Suprapubic skin (tissue), 4 donors: ENCODE measurements around the gene U2SURP. TPM values are rescaled to one million over a fixed set of nuclear protein-coding genes. Genes with fewer than 3 reads are reported as not detected.

ENCODE experiments used
- DNase-seq, 2 donors: peaks; one replicate each; pipeline ENCODE4 v3.0.0-alpha.2; 2019; ENCODE audit warnings: low spot score in 2 of 2
- H3K27ac ChIP-seq: fragments of 200-600 bp; sonication (generic); one replicate; pipeline ENCODE4 v1.5.1; 2019
- H3K27me3 ChIP-seq: fragments of 200-600 bp; sonication (generic); one replicate; pipeline ENCODE4 v1.5.1; 2019
- H3K36me3 ChIP-seq: fragments of 200-600 bp; sonication (generic); one replicate; pipeline ENCODE4 v1.5.1; 2019
- H3K4me1 ChIP-seq: fragments of 200-600 bp; sonication (generic); one replicate; pipeline ENCODE4 v1.5.1; 2019
- H3K4me3 ChIP-seq: fragments of 200-600 bp; sonication (generic); one replicate; pipeline ENCODE4 v1.5.1; 2019; ENCODE audit warnings: mild to moderate bottlenecking
- H3K9me3 ChIP-seq: fragments of 200-600 bp; sonication (generic); one replicate; pipeline ENCODE4 v1.5.1; 2019
- EP300 ChIP-seq: sonication (generic); formaldehyde crosslinking; IDR thresholded peaks from one replicate; pipeline ENCODE4 v1.6.1; 2017; ENCODE audit warnings: antibody characterized with exemption
- POLR2A ChIP-seq, 2 donors: fragments of 450-650 bp; IDR thresholded peaks; one replicate each; pipeline ENCODE4 v1.6.1; 2017; ENCODE audit warnings: antibody characterized with exemption in 2 of 2, mild to moderate bottlenecking in 2 of 2, moderate library complexity in 2 of 2
- POLR2AphosphoS5 ChIP-seq, 3 donors: sonication (generic); formaldehyde crosslinking; IDR thresholded peaks; one replicate each; pipeline ENCODE4 v1.6.1; 2017; ENCODE audit warnings: antibody characterized with exemption in 3 of 3
- WGBS: methylation state at CpG from one replicate; pipeline ENCODE4 v1.1.5; 2018; 5-methylcytosine and 5-hydroxymethylcytosine counted together
- total RNA-seq, 4 donors: library from RNA; depleted of rRNA; stranded (reverse); fragments of >200 nt; gene quantifications; one replicate each; pipeline ENCODE4 v1.1.0, GENCODE V29; 2016
- TF ChIP-seq, protein P1 (sequence below), 2 donors: fragments of 200-600 bp in 1 of 2; fragments of 450-650 bp in 1 of 2; sonication (generic) in 1 of 2; IDR thresholded peaks; one replicate each; pipeline ENCODE4 v1.5.1; 2016 to 2019; ENCODE audit warnings: antibody characterized with exemption in 2 of 2, mild to moderate bottlenecking in 1 of 2, moderate library complexity in 1 of 2

U2SURP gene
- total RNA-seq, 4 donors from 2014 or later: 51.4 to 175 (median 62.1) TPM

DNA sequence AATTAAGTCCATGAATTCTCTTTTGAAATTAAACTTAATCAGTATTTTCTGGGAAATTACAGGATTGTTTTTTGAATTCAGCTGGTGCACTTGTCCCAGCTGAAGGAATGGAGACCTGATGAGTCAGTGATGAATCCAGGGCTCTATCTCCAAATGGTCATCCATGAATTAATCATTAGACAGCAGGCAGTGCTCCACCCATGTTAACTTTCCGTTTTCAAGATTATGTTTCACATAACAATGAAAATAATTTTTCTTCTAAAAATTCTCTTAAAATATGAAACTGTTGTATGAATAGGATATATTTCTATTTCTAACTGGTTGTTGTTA, 24.0 kb upstream of the U2SURP start:
- Histone ChIP-seq H3K27ac (no peak overlapping the region), H3K27me3 (no peaks in the 10 kb centered on the region), H3K9me3 (no peaks in the 10 kb centered on the region), H3K4me3 (no peak overlapping the region), H3K36me3 (no peaks in the 10 kb centered on the region), H3K4me1 (peaks cover 5% of the 10 kb centered on the region)
- no peak for TF ChIP-seq POLR2A (IDR thresholded peaks at IDR 0.05)
- TF ChIP-seq, protein P1, sequence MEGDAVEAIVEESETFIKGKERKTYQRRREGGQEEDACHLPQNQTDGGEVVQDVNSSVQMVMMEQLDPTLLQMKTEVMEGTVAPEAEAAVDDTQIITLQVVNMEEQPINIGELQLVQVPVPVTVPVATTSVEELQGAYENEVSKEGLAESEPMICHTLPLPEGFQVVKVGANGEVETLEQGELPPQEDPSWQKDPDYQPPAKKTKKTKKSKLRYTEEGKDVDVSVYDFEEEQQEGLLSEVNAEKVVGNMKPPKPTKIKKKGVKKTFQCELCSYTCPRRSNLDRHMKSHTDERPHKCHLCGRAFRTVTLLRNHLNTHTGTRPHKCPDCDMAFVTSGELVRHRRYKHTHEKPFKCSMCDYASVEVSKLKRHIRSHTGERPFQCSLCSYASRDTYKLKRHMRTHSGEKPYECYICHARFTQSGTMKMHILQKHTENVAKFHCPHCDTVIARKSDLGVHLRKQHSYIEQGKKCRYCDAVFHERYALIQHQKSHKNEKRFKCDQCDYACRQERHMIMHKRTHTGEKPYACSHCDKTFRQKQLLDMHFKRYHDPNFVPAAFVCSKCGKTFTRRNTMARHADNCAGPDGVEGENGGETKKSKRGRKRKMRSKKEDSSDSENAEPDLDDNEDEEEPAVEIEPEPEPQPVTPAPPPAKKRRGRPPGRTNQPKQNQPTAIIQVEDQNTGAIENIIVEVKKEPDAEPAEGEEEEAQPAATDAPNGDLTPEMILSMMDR (IDR thresholded peaks at IDR 0.05): no peak
- TF ChIP-seq POLR2AphosphoS5 (IDR thresholded peaks at IDR 0.05): no peak
- no peak for TF ChIP-seq EP300
- 79% methylated on average over 1 of the region's 1 CpG for WGBS
- DNase-seq: no peak

DNA sequence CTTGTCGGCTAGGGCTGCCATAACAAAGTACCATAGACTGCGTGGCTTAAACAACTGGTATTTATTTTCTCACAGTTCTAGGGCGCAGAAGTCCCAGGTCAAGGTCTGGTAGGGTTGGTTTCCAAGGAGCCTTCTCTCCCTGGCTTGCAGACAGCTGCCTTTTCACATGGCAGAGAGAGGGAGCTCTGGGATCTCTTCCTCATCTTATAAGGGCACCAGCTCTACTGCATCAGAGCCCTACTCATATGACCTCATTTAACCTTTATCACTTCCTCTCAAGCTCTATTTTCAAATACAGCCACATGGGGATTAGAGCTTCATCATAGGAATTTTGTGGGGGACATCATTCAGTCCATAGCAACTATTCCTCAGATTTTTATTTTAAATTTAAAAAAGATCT, 20.3 kb upstream of the U2SURP start:
- Histone ChIP-seq H3K9me3 (no peaks in the 10 kb centered on the region), H3K27me3 (no peaks in the 10 kb centered on the region), H3K4me1 (peaks cover 5% of the 10 kb centered on the region), H3K4me3 (no peak overlapping the region), H3K27ac (no peak overlapping the region), H3K36me3 (no peaks in the 10 kb centered on the region)
- no peak for DNase-seq
- TF ChIP-seq POLR2AphosphoS5 (IDR thresholded peaks at IDR 0.05) (no peak), EP300 (no peak), POLR2A (IDR thresholded peaks at IDR 0.05) (no peak)
- TF ChIP-seq, protein P1 (IDR thresholded peaks at IDR 0.05): no peak
- WGBS: 60% methylated on average over 3 of the region's 3 CpGs

DNA sequence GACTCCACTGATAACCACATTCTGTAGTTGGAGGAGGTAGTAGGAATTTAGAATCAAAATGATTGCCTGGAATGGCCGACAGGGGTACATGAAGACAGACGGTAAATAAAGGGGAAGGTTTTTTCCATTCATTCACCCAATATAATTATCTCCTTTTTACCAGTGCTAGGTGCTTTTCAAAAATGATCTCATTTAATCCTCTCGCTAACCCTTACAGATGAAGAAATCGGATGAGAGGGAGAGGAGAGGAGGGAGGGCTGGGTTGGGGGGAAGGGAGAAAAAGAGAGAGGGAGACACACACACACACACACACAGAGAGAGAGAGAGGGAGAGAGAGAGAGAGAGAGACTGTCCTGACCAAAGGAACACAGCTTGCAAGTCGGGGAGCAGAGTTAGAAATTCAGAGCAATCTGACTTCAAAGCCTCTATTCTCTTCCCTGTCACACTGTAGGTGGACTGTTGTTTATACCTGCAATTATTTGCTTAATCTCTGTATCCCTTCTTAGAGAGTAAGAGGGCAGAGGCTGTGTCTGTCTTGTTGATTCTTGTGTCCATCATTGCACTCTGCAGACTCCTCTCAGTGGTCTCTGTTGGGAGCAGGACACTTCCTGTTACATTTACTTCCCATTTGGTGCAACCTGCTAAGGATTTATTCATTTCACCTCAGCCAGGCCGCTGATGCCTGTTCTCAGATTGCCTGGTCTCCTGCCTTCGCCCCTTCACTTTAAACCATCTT, 19.2 kb upstream of the U2SURP start:
- H3K9me3 ChIP-seq: no peaks in the 10 kb centered on the region
- TF ChIP-seq POLR2A (IDR thresholded peaks at IDR 0.05): no peak
- TF ChIP-seq, protein P1 (IDR thresholded peaks at IDR 0.05): no peak
- TF ChIP-seq EP300: no peak
- no peak for TF ChIP-seq POLR2AphosphoS5 (IDR thresholded peaks at IDR 0.05)
- no peaks in the 10 kb centered on the region for H3K27me3 ChIP-seq
- DNase-seq: no peak
- no peaks in the 10 kb centered on the region for H3K4me1 ChIP-seq
- no peaks in the 10 kb centered on the region for H3K36me3 ChIP-seq
- no peak overlapping the region for H3K4me3 ChIP-seq
- H3K27ac ChIP-seq: no peak overlapping the region
- WGBS: 52% methylated on average over 7 of the region's 7 CpGs

DNA sequence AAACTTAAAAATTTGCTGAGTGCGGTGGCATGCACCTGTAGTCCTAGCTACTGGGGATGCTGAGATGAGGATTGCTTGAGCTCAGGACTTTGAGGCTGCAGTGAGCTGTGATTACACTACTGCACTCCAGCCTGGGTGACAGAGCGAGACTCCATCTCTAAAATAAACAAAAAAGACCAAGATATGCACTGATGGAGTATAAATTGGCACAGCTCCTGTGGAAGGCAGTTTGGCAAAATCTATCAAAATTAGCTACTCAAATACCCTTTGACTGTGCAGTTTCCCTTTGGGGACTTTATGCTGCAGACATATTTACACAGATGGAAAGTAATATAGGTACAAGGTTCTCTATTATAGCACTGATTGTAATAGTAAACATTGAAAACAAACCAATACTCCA, 18.1 kb upstream of the U2SURP start:
- no peaks in the 10 kb centered on the region for H3K4me1 ChIP-seq
- WGBS: 97% methylated on average over 2 of the region's 2 CpGs

DNA sequence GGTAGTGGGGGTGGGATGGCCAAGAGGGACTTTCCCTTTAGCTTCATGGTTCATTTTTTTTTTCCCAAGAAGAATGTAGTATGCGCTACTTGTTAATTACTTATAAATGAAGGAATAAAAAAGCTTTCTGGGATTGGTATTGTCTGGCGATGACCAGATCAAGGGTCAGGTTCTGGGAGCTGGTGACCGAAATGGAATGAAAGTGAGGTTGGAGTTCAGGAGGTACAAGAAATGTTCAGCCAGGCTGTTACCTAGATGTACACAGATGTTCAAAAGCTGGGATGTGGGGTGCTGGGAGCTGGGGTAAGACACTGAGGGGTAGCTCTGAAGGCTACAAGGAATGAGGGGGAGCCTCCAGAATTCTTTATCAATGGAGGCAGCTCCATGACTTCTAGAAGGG, 17.1 kb upstream of the U2SURP start:
- TF ChIP-seq POLR2A (IDR thresholded peaks at IDR 0.05) (no peak), EP300 (no peak)
- TF ChIP-seq, protein P1 (IDR thresholded peaks at IDR 0.05): no peak
- Histone ChIP-seq H3K9me3 (no peaks in the 10 kb centered on the region), H3K27ac (no peak overlapping the region), H3K4me1 (no peaks in the 10 kb centered on the region), H3K4me3 (no peak overlapping the region), H3K36me3 (no peaks in the 10 kb centered on the region), H3K27me3 (no peaks in the 10 kb centered on the region)
- 90% methylated on average over 3 of the region's 3 CpGs for WGBS
- no peak for DNase-seq

More for the DNA sequence above, 18.1 kb upstream of the U2SURP start:
- Histone ChIP-seq H3K9me3 (no peaks in the 10 kb centered on the region), H3K27me3 (no peaks in the 10 kb centered on the region), H3K36me3 (no peaks in the 10 kb centered on the region), H3K27ac (no peak overlapping the region), H3K4me3 (no peak overlapping the region)
- DNase-seq: no peak
- TF ChIP-seq EP300: no peak
- TF ChIP-seq POLR2AphosphoS5 (IDR thresholded peaks at IDR 0.05): no peak
- TF ChIP-seq, protein P1 (IDR thresholded peaks at IDR 0.05): no peak
